ENCODE data around the gene IL1RAP. TPM values are rescaled to one million over a fixed set of nuclear protein-coding genes. Genes with fewer than 3 reads are reported as not detected.
"Not testable (repeated sequence)": the region's sequence is repeated elsewhere in the genome, so short reads cannot be mapped to it uniquely, and the experiment has no call there.

The IL1RAP gene, protein sequence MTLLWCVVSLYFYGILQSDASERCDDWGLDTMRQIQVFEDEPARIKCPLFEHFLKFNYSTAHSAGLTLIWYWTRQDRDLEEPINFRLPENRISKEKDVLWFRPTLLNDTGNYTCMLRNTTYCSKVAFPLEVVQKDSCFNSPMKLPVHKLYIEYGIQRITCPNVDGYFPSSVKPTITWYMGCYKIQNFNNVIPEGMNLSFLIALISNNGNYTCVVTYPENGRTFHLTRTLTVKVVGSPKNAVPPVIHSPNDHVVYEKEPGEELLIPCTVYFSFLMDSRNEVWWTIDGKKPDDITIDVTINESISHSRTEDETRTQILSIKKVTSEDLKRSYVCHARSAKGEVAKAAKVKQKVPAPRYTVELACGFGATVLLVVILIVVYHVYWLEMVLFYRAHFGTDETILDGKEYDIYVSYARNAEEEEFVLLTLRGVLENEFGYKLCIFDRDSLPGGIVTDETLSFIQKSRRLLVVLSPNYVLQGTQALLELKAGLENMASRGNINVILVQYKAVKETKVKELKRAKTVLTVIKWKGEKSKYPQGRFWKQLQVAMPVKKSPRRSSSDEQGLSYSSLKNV
- total RNA-seq (2014; rRNA removed; shearing (Covaris generic)): 25.9 and 32.3 TPM in 2 replicates
- polyA plus RNA-seq (2016; fragmentation: Nextera tagmentation; extraction: Ambion mirVana): 17.0 and 17.5 TPM in 2 replicates

- Histone ChIP-seq H3K4me3 (peak within 1 kb of the TSS; percentile 97), H4K20me1 (ENCODE audit: insufficient read depth) (no peaks in the 10 kb centered on the region), H3F3A (ENCODE audit: insufficient read depth) (peaks cover 33% of the 10 kb centered on the region), H3K9ac (peak within 1 kb of the TSS; percentile 89), H3K79me2 (ENCODE audit: insufficient read depth) (peaks cover 41% of the 10 kb centered on the region), H3K27me3 (replicated peaks; ENCODE audit: insufficient read depth) (no peaks in the 10 kb centered on the region), H3K36me3 (ENCODE audit: low read depth) (no peaks in the 10 kb centered on the region), H3K27ac (peak within 1 kb of the TSS; percentile 85), H3K9me2 (ENCODE audit: insufficient read depth) (no peaks in the 10 kb centered on the region), H3K9me3 (ENCODE audit: low read depth) (no peaks in the 10 kb centered on the region), H3K4me2 (ENCODE audit: unreplicated experiment) (peak within 1 kb of the TSS; percentile 92), H3K4me1 (ENCODE audit: insufficient read depth) (peaks cover 24% of the 10 kb centered on the region), H2AFZ (peak within 1 kb of the TSS; percentile 83)
- 1 to 2% methylated on average over 75 to 76 of the region's 76 CpGs for WGBS, 2 experiments (ENCODE audit: low coverage in 1 of 2, low lambda C conversion rate in 2 of 2, missing lambda C conversion rate in 2 of 2)
- DNase-seq: peak; percentile 99
- TF ChIP-seq EZH2phosphoT487 (IDR thresholded peaks at IDR 0.05; ENCODE audit: insufficient read depth, low read depth): no peak
- in situ Hi-C loops (cut with MboI): no loop called here
These were observed at the start of gene IL1RAP for GRCh38 chr3:190513409-190514370. IL1RAP (plus strand) TSS chr3:190514085; CDS start chr3:190564290, 50,205 bp downstream.

DNA sequence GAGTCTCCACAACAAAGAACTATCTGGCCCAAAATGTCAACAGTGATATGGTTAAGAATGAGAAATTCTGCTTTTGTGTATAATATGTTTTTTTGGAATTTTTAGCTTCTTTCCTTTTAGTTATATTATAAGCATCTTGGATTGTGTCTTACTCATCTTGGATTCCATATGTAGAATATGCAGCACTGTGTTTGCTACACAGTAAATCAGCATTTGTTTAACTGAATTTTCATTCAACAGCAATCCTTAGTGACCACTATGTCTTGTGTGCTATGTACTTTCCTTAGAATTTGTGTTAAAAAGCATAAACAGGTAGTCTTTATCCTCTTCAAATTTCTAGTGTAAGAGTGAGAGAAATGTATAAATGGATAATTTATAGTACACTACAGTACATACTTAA lies 46.0 kb upstream of the IL1RAP start:
- H3K27me3 ChIP-seq (replicated peaks; ENCODE audit: insufficient read depth): no peaks in the 10 kb centered on the region
- in situ Hi-C loops (cut with MboI): no loop called here
- H3F3A ChIP-seq (ENCODE audit: insufficient read depth): no peaks in the 10 kb centered on the region
- H3K36me3 ChIP-seq (ENCODE audit: low read depth): no peaks in the 10 kb centered on the region
- H3K9me3 ChIP-seq (ENCODE audit: low read depth): no peaks in the 10 kb centered on the region
- no peak overlapping the region for H3K4me2 ChIP-seq (ENCODE audit: unreplicated experiment)
- no peaks in the 10 kb centered on the region for H3K4me1 ChIP-seq (ENCODE audit: insufficient read depth)
- H4K20me1 ChIP-seq (ENCODE audit: insufficient read depth): no peaks in the 10 kb centered on the region
- H3K9me2 ChIP-seq (ENCODE audit: insufficient read depth): no peaks in the 10 kb centered on the region
- H3K79me2 ChIP-seq (ENCODE audit: insufficient read depth): no peaks in the 10 kb centered on the region
- no peak overlapping the region for H3K27ac ChIP-seq
- TF ChIP-seq EZH2phosphoT487 (IDR thresholded peaks at IDR 0.05; ENCODE audit: insufficient read depth, low read depth): no peak
- no peak for TF ChIP-seq EZH2 (IDR thresholded peaks at IDR 0.05; ENCODE audit: insufficient read depth, poor library complexity, severe bottlenecking)
- no peak for DNase-seq
- H3K9ac ChIP-seq: no peak overlapping the region
- no peak overlapping the region for H3K4me3 ChIP-seq
- H2AFZ ChIP-seq: no peak overlapping the region

DNA sequence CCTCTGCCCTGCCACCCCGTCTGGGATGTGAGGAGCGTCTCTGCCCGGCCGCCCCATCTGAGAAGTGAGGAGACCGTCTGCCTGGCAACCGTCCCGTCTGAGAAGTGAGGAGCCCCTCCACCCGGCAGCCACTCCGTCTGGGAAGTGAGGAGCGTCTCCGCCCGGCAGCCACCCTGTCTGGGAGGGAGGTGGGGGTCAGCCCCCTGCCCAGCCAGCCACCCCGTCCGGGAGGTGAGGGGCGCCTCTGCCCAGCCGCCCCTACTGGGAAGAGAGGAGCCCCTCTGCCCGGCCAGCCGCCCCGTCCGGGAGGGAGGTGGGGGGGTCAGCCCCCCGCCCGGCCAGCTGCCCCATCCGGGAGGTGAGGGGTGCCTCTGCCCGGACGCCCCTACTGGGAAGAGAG lies 40.6 kb upstream of the IL1RAP start:
- H3K4me2 ChIP-seq (ENCODE audit: unreplicated experiment); H3K36me3 ChIP-seq (ENCODE audit: low read depth); H3K9ac ChIP-seq; H3F3A ChIP-seq (ENCODE audit: insufficient read depth); DNase-seq; H3K4me1 ChIP-seq (ENCODE audit: insufficient read depth); H3K79me2 ChIP-seq (ENCODE audit: insufficient read depth); H4K20me1 ChIP-seq (ENCODE audit: insufficient read depth); H3K27ac ChIP-seq; in situ Hi-C loops (cut with MboI); H3K9me2 ChIP-seq (ENCODE audit: insufficient read depth); H2AFZ ChIP-seq; H3K27me3 ChIP-seq (replicated peaks; ENCODE audit: insufficient read depth); H3K9me3 ChIP-seq (ENCODE audit: low read depth); H3K4me3 ChIP-seq: not testable (repeated sequence)
- WGBS, 2 experiments (ENCODE audit: low coverage in 1 of 2, low lambda C conversion rate in 2 of 2, missing lambda C conversion rate in 2 of 2): 86 to 92% methylated on average over 7 to 25 of the region's 25 CpGs

DNA sequence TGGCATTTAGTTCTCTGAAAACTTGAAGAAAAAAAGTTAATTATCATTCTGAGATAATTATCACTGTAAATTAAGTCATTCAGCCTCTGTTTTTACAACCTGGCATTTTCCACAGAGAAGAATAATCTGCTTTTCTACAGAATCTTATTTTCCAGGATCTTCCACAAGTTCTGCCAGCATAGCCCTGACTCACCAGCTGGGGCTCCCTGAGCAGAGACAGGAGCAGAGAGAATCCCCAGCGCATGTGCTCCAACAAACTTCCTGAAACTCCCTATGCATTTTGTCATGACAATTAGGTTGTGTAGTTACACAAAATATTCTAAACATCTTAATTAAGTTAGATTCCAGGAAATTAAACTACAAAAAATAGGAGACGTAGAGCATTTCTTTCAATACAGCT lies 32.1 kb upstream of the IL1RAP start:
- no peak overlapping the region for H3K9ac ChIP-seq
- WGBS, 2 experiments (ENCODE audit: low coverage in 1 of 2, low lambda C conversion rate in 2 of 2, missing lambda C conversion rate in 2 of 2): 80 to 86% methylated on average over 2 of the region's 2 CpGs
- no peaks in the 10 kb centered on the region for H3K36me3 ChIP-seq (ENCODE audit: low read depth)
- H3K4me2 ChIP-seq (ENCODE audit: unreplicated experiment): no peak overlapping the region
- no peaks in the 10 kb centered on the region for H3K27me3 ChIP-seq (replicated peaks; ENCODE audit: insufficient read depth)
- peak; percentile 22 for DNase-seq
- no peaks in the 10 kb centered on the region for H3F3A ChIP-seq (ENCODE audit: insufficient read depth)
- H3K27ac ChIP-seq: no peak overlapping the region
- H3K9me2 ChIP-seq (ENCODE audit: insufficient read depth): no peaks in the 10 kb centered on the region
- H3K4me1 ChIP-seq (ENCODE audit: insufficient read depth): no peaks in the 10 kb centered on the region
- in situ Hi-C loops (cut with MboI): no loop called here
- H4K20me1 ChIP-seq (ENCODE audit: insufficient read depth): no peaks in the 10 kb centered on the region
- no peaks in the 10 kb centered on the region for H3K9me3 ChIP-seq (ENCODE audit: low read depth)
- H2AFZ ChIP-seq: no peak overlapping the region
- no peak for TF ChIP-seq EZH2 (IDR thresholded peaks at IDR 0.05; ENCODE audit: insufficient read depth, poor library complexity, severe bottlenecking)
- TF ChIP-seq EZH2phosphoT487 (IDR thresholded peaks at IDR 0.05; ENCODE audit: insufficient read depth, low read depth): no peak
- no peaks in the 10 kb centered on the region for H3K79me2 ChIP-seq (ENCODE audit: insufficient read depth)
- no peak overlapping the region for H3K4me3 ChIP-seq

All from GM23248 (cell line).